Stimulated activated CD4-positive, alpha-beta T cell treated with anti-CD3 and anti-CD28 coated beads, TNF-alpha, amount 100 ng/mL, for 24 hours (primary cell): Measurements from ENCODE around the gene IL6R.
"Not testable (repeated sequence)": the region's sequence is repeated elsewhere in the genome, so short reads cannot be mapped to it uniquely, and the experiment has no call there.

Source experiments
- DNase-seq, 3 experiments: peaks; one replicate each; pipeline ENCODE4 v3.0.0-alpha.2; 2020; ENCODE audit warnings: low read depth in 3 of 3

IL6R gene

GRCh38 chr1:154406886-154407197 lies 1.7 kb downstream of the IL6R start:
- no peak for DNase-seq

DNA sequence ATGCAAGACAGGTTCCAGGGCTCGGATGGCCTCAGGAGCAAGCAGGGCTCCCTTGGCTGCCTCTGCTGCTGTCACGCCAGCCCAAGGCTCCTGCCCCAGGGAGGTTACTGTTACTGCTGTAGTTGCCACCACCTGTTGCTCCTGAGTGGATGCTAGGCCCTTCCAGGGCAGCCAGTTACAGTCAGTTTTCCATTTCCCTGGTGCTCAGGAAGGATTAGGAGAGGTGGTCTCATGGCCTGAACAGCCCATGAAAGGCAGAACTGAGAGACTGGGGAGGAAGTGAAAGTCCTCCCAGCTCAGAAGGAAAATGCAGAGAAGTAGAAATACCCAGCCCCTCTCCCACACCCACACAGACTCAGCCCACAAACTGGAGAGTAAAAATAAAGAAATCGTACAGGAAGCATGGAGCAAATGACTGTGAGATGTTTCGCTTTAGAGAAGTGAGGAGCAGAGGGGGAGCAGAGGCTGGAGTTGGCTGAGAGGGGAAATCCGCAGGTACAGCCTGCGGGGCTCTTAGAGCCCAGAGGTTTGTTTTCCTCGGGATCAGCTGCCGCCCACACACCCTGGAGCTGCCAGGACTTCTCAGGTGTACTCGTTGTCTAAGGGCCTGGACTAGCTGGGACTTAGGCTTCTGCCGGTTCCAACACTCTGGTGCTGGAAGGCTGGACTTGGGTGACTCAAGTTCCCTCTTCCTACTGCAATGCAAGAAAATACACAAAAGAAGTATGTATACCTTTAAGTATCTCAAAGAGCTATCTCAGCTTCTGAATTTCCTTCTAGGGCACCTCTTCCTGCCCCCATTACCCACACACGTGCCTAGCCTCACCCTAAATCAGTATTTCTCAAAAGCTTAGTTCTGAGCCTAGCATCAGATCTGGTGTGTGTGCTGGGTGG lies 2.3 kb downstream of the IL6R start:
- DNase-seq, result peak in 2 of 3 experiments; percentile 45 to 70

DNA sequence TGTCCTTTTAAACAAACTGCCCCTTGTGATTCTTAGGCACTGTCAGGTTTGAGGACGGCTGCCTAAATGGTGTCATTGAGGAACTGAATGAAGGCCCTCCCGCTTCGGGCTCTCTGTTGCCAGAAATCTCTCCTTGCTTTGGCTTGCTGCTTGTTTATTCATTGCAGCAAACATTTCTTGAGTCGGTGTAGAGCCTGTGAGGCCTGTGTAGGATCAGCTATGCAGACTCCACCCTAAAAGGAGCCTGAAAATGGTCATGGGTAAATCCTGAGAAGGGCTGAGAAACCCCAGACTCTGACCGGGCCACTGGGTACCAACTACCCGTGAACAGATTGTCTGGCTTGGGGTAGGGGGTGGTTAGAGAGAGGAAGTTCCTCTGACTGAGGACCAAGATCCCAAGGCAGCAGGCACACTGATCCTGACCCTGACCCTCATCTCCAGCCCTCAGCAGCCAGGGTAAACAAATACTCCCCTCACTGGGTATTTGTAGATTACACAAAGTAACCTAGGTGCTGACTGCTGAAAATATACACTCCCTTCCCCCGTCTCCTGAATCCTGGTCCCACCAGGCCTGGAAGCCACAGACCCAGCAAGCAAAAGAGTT lies 3.1 kb downstream of the IL6R start:
- no peak for DNase-seq

GRCh38 chr1:154410185-154410827 lies 5.2 kb downstream of the IL6R start:
- DNase-seq, result no peak

GRCh38 chr1:154411525-154411924 lies 6.4 kb downstream of the IL6R start:
- DNase-seq, result no peak

DNA sequence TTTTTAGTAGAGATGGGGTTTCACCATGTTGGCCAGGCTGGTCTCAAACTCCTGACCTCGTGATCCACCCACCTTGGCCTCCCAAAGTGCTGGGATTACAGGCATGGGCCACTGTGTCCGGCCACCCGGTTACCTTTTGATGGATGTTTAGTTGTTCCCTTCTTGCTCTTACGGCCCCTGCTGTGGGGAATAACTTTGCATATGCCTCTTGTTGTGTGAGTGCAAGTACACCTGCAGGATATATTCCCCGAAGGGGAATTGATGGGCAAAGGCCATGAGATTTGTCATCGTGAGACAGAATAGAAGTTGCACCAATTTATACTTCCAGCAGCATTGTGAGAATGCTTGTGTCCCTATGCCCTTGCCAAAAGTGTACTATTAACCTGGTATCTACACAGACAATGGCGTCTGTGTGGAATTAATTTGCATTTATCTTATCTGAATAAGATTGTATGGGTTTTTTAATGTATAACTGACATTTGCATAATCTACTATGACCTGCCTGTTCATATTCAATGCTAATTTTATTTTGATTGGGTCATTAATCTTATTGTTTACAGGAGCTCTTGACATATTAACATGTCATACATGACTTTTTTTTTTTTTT lies 8.1 kb downstream of the IL6R start:
- no peak for DNase-seq

GRCh38 chr1:154414606-154415005 lies 9.5 kb downstream of the IL6R start:
- DNase-seq, result no peak

DNA sequence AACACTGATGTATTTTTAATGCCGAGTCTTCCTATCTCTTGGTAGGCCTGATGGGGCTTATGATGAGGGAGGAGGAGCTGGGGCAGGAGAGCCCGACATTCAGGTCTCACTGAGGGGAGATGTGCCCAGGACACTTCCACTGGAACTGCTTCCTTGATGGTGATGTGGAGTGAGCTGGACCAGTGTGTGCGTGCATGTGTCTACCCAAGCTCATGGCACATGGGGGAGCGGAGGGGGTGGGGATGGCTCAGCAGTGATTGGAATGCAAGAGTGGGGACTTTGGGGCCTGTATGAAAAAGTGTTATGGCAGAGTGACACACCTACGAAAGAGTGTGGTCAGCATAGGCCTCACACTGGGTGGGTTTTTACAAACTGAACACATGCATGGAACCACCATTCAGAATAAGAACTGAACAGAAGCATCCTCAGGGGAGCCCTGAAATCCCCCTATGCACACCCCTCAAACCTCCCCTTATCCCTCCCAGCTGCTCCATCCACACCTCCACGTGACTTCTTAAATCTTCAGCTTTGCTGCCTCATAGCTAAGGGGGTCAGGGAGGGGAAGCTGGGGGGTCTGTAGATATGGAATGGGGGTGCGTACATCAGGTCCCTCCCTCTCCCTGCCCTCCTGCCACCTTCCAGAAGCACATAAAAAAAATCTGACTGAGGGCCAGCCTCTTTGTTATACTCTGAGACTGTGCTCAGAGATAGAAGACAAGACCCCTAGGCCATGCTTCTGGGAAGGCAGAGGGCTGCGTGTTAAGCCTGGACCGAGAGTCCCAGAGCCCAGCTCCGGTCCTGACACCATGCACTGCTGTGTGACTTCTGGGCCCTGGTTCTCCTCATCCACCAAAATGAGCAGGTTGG lies 11.6 kb downstream of the IL6R start:
- DNase-seq, result no peak

DNA sequence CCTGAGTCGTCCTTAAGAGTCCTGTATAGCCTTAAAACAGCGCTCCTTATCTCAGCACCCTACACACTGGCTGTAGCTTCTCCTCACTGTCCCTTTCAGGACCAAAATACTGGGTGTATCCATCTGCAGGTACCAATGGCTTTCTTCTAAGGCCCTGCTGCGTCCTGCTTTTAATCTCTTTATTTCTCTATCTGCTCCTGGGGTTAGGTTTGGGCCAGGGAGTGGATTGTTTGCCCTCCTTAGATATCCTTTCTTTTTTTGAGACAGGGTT lies 12.1 kb downstream of the IL6R start:
- no peak for DNase-seq

GRCh38 chr1:154418062-154418921 lies 13.1 kb downstream of the IL6R start:
- no peak for DNase-seq

DNA sequence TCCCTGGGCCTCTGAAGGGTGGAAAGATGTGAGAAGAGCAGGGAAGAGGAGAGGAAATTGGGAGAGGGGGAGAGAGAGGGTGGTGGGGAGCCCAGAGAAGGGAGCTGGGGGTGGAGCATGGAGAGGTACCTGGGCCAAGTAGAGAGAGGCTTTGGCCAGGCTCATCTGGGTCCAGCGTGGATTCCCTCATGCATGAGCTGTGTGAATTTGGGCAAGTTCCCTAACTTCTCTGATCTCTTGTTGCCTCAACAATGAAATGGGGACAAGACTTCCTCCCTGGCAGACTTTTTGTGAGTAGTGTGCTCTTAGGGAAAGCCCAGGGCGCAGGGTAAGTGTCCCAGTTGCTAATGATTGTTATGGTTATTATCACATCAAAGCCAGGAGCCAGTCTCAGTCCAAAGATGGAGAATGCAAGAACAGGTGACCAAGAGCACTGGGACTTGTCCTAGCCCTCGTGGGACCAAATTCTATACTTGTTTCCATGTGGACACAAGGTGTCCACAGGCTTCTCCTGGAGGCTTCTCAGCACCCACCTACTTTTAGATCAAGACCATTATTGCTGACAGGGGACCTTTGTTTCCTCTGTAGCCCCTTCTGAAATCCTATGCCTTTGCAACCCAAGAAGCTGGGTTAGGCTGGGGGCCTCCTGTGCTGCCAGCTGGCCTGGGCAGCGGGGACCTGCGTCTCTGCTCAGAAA lies 13.9 kb downstream of the IL6R start:
- no peak for DNase-seq

GRCh38 chr1:154419620-154420571 lies 14.8 kb downstream of the IL6R start:
- peak in 1 of 3 experiments; percentile 61 for DNase-seq

- no peak for DNase-seq
Measured at GRCh38 chr1:154420961-154421924, 16.1 kb downstream of the IL6R start.

DNA sequence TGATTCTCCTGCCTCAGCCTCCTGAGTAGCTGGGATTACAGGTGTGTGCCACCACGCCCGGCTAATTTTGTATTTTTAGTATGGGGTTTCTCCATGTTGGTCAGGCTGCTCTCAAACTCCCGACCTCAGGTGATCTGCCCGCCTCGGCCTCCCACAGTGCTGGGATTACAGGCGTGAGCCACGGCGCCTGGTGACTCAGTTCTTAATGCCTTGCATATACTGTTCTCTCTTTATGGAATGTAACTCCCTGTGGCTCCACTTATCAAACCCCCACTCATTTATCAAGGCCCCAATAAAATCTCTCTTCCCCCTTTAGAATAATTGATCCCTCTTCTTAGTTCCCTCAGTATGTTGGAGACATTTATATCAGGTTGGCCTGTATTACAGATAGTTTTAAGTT lies 16.9 kb downstream of the IL6R start:
- DNase-seq, result not testable (repeated sequence)

DNA sequence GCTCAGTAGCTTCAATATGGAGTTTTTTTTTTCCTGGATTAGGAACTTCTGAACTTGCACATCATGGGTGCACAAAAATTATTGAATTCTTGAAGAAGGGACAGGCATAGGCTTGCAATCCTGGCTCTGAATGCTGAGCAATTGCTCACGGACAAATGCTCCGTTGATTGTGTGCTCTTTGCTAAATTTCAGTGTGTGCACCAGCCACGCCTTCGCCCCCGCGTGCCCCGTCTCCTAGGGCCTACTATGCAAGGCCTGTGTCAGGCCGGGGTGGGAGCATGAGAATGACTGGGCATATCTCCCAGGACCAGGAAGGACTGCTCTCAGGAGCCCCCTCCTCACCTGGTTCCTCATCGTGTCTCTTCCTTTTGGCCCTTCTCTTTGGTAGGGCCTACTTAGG lies 17.4 kb downstream of the IL6R start:
- no peak for DNase-seq

DNA sequence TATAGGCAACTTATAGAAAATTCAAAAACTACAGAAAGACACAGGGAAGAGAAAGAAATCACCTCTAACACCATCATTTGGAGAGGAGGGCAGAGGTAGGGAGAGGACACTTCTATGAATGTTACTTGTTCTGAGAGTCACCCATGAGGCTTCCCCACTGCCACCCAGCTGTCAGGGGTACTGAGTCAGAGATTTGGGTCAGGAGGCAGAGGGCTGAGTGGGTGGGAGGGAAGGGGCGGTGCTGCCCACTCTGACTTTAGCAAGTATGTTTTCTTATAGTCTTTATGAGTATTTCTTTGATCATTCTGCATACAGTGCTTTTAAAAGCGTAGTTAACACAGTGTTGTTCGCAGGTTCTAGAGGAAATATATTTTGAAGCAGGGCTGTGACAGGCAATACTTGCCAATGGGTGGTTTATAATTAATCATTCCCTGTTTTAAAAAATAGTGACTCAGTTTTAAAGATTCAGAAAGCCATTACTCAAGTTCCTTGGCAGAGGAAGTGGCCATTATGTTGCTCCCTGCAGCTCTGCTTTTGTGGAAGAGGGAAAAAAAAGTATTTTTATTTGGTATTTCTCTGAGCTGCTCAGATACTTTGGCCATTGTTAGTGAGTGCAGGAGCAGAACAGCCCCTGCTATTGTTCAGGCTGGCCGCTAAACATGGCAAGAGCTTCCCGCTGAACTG lies 18.3 kb downstream of the IL6R start:
- DNase-seq, result peak in 1 of 3 experiments; percentile 50

- DNase-seq, result no peak
Measured at GRCh38 chr1:154423988-154424326, 18.8 kb downstream of the IL6R start.
